Skeletal muscle tissue (tissue), 4 donors: ENCODE data around the gene ACP1. TPM values are rescaled to one million over a fixed set of nuclear protein-coding genes. Genes with fewer than 3 reads are reported as not detected.

ENCODE experiments used
- H3K27ac ChIP-seq: one replicate; pipeline ENCODE4 v1.7.0; 2013; ENCODE audit warnings: mild to moderate bottlenecking, low read depth, low read length, inconsistent platforms
- H3K27me3 ChIP-seq, 3 donors: one replicate each; pipeline ENCODE4 v1.7.0; 2013; ENCODE audit warnings: low read length in 3 of 3; ENCODE audit not compliant: control insufficient read depth in 3 of 3, insufficient read depth in 3 of 3
- H3K36me3 ChIP-seq, 3 donors: one replicate each; pipeline ENCODE4 v1.7.0; 2013; ENCODE audit warnings: low read length in 3 of 3; ENCODE audit not compliant: control insufficient read depth in 3 of 3, insufficient read depth in 3 of 3
- H3K4me1 ChIP-seq, 3 donors: one replicate each; pipeline ENCODE4 v1.7.0; 2013; ENCODE audit warnings: low read length in 3 of 3, mild to moderate bottlenecking in 3 of 3; ENCODE audit not compliant: control insufficient read depth in 3 of 3, insufficient read depth in 3 of 3
- H3K4me3 ChIP-seq, 3 donors: one replicate each; pipeline ENCODE4 v1.7.0; 2013; ENCODE audit warnings: low read length in 3 of 3
- H3K9ac ChIP-seq, 3 donors: one replicate each; pipeline ENCODE4 v1.7.0; 2013; ENCODE audit warnings: low read length in 3 of 3, mild to moderate bottlenecking in 3 of 3, moderate library complexity in 2 of 3, low read depth in 1 of 3
- H3K9me3 ChIP-seq, 3 donors: one replicate each; pipeline ENCODE4 v1.7.0; 2013; ENCODE audit warnings: low read length in 3 of 3; ENCODE audit not compliant: control insufficient read depth in 3 of 3
- total RNA-seq: library from RNA; depleted of rRNA; stranded (reverse); fragments of >200 nt; gene quantifications from one replicate; pipeline ENCODE4 v1.2.3, GENCODE V29; 2014
- donor health status: Osteomylitis.

Gene ACP1
- total RNA-seq, 1 donor from 2014 or later: 77.8 TPM

DNA sequence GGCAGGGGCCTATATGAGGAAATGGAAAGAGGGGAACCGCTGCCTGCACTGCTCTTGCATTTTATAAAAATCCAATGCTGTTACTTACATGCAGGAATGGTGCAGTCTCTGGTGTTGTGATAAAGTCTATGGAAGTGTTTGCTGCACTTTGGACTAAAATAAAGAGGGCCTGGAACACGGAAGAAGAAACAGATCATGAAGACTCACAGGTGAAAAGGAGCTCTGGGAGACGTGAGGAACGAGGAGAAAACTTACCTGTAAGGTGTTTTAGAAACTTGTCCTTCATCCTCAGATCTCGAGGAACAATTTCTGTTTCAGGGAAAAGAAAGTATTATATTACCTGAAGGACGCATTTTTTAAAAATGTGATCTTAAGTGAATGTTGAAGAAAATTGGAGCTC, 21.3 kb downstream of the ACP1 start:
- Histone ChIP-seq H3K27me3 (peaks cover 25 to 34% (median 33%) of the 10 kb centered on the region in 3 donors), H3K36me3 (peaks cover 4 to 9% (median 8%) of the 10 kb centered on the region in 3 donors), H3K4me1 (peaks cover 10 to 18% (median 17%) of the 10 kb centered on the region in 3 donors), H3K9ac (no peak overlapping the region), H3K27ac (no peak overlapping the region), H3K4me3 (no peak overlapping the region), H3K9me3 (no peaks in the 10 kb centered on the region)

DNA sequence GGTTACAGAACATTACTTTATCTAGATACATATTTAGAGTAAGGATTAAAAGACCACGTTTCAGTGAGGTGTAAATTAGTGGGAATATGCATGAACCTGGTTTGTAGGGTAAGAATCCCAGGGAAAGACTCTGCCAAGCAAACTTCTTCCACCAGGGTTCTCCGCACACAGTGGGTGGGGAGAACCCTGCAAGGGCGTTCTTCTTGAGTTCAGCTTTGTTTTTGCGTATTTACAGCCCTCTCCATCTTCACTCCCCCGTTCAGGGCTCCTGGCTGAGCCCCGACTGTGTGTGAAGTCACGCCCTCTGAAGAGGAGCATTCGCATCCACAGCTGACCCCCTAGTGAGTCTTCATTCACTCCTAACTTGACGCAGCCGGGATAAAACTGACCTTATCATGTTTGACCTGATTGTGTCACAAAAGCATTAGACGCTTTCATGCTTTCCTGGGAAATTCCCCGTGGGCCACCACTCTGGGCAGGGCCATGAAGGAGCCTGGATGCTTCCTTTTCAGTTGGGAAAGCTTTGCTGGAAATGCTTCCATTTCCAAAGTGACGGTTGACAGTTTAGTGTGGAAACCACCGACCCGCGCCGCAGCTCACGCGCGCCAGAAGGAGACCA, 22.1 kb downstream of the ACP1 start:
- peaks cover 10 to 18% (median 17%) of the 10 kb centered on the region in 3 donors for H3K4me1 ChIP-seq
- peaks cover 25 to 35% (median 33%) of the 10 kb centered on the region in 3 donors for H3K27me3 ChIP-seq
- no peak overlapping the region for H3K9ac ChIP-seq
- no peak overlapping the region for H3K27ac ChIP-seq
- no peaks in the 10 kb centered on the region for H3K9me3 ChIP-seq
- H3K36me3 ChIP-seq: peaks cover 0 to 2% (median under 1%) of the 10 kb centered on the region in 3 donors
- H3K4me3 ChIP-seq: no peak overlapping the region

DNA sequence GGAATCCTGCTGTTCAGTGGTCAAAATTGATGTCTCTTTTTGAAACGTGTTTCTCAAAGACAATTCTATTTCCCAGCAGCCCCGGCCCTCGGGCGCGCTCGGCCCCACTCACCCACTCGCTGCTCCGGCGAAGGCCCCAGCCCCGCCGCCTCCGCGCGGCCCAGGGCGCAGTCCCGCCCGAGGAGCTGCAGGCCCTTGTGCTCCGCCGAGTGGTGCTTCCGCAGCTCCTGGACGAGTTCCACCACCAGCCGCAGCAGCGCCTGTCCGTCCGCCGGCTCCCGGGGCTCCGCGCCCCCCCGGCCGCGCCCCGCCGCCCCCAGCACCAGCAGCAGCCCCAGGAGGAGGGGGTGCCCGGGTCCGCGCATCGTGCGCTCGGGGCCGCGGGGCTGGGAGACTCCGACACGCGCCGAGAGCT, 22.7 kb downstream of the ACP1 start:
- H3K9ac ChIP-seq: no peak overlapping the region
- H3K4me3 ChIP-seq: peak overlapping the region in 1 of 3 donors; percentile 35
- peaks cover 28 to 35% (median 33%) of the 10 kb centered on the region in 3 donors for H3K27me3 ChIP-seq
- H3K9me3 ChIP-seq: no peaks in the 10 kb centered on the region
- H3K27ac ChIP-seq: no peak overlapping the region
- H3K4me1 ChIP-seq: peaks cover 10 to 18% (median 17%) of the 10 kb centered on the region in 3 donors
- no peaks in the 10 kb centered on the region for H3K36me3 ChIP-seq

GRCh38 chr2:287911-288757, 23.4 kb downstream of the ACP1 start, which contains the start of gene ALKAL2:
TSS of gene ALKAL2 (minus strand) at chr2:288091. CDS start at chr2:287835, 256 bp downstream.
- Histone ChIP-seq H3K9ac (no peak within 1 kb of the TSS), H3K9me3 (no peaks in the 10 kb centered on the region), H3K27ac (no peak within 1 kb of the TSS), H3K27me3 (peaks cover 28 to 35% (median 33%) of the 10 kb centered on the region in 3 donors), H3K4me3 (peak within 1 kb of the TSS in 2 of 3 donors; percentile 27 to 35), H3K4me1 (peaks cover 10 to 18% (median 17%) of the 10 kb centered on the region in 3 donors), H3K36me3 (no peaks in the 10 kb centered on the region)

DNA sequence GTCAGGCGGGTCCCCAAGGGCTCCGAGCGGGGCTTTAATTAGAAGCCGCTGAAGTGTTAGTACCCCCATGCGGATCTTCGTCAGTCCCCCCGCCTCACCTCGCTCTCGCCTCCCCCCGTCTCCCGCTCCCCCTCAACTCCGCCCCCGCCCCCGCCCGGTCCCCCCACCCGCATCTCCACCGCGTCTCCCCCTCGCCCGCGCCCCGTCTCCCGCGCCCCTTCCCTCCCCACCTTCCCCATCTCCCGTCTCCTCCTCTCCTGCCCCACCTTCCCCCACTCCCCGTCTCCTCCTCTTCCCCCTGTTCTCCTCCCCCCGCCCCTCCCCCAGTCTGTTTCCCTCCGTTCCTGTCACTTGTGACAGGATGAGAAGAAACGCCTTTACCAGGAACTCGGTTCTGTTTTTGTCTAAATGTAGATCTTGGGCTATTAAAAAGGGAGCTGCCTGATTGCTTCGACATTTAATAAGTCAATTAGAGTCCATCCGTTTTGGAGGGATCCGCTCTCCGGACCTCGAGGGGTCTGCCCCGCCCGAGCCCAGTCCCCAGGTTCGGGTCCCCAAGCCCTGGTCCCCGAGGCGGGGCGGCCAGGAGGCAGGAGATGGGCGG, 24.1 kb downstream of the ACP1 start:
- peaks cover 28 to 35% (median 33%) of the 10 kb centered on the region in 3 donors for H3K27me3 ChIP-seq
- H3K36me3 ChIP-seq: no peaks in the 10 kb centered on the region
- H3K4me3 ChIP-seq: peak overlapping the region in 2 of 3 donors; percentile 68
- no peak overlapping the region for H3K27ac ChIP-seq
- no peak overlapping the region for H3K9ac ChIP-seq
- H3K4me1 ChIP-seq: peaks cover 10 to 18% (median 17%) of the 10 kb centered on the region in 3 donors
- no peaks in the 10 kb centered on the region for H3K9me3 ChIP-seq

GRCh38 chr2:289362-290089, 24.8 kb downstream of the ACP1 start:
- peak overlapping the region in 2 of 3 donors; percentile 57 to 60 for H3K9ac ChIP-seq
- H3K27me3 ChIP-seq: peaks cover 28 to 35% (median 33%) of the 10 kb centered on the region in 3 donors
- peak overlapping the region; percentile 68 to 71 (median 68) for H3K4me3 ChIP-seq
- H3K9me3 ChIP-seq: no peaks in the 10 kb centered on the region
- no peaks in the 10 kb centered on the region for H3K36me3 ChIP-seq
- peaks cover 10 to 18% (median 17%) of the 10 kb centered on the region in 3 donors for H3K4me1 ChIP-seq
- H3K27ac ChIP-seq: no peak overlapping the region

DNA sequence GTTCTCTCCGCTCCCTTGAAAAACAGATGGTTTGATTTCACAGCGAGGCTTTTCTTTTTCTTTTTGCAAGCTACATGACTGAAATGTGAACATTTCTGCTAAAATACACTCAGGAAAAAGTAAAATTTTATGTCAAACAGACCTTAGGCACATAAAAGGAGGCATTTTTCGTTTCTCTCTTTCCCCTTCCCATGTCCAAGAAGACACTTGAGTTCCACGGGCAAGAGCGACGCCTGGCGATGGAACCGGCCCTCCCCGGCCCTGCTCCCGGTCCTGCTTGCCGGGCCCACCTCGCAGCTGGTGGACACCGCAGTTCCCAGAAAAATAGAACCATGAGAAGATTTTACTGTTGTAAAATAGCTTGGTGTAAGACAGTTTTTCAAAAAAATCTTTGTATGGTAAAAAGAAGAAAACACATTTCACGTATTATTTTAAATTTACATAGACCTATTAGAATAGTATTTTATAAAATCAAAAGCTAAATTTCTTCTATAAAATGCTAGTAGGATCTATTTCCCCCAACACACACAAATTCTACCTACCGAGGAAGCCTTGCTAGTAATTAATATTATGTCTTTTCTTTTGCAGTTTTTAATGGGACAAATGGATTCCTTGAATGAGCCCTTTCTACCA, 25.5 kb downstream of the ACP1 start:
- H3K27me3 ChIP-seq: peaks cover 26 to 40% (median 32%) of the 10 kb centered on the region in 3 donors
- H3K9ac ChIP-seq: peak overlapping the region in 2 of 3 donors; percentile 57 to 60
- H3K4me1 ChIP-seq: peaks cover 10 to 17% (median 15%) of the 10 kb centered on the region in 3 donors
- no peak overlapping the region for H3K27ac ChIP-seq
- H3K4me3 ChIP-seq: peak overlapping the region; percentile 68 to 71 (median 68)
- H3K36me3 ChIP-seq: no peaks in the 10 kb centered on the region
- no peaks in the 10 kb centered on the region for H3K9me3 ChIP-seq

- no peak overlapping the region for H3K4me3 ChIP-seq
- H3K9me3 ChIP-seq: no peaks in the 10 kb centered on the region
- peaks cover 0 to under 1% (median 0%) of the 10 kb centered on the region in 3 donors for H3K4me1 ChIP-seq
- no peak overlapping the region for H3K9ac ChIP-seq
- H3K36me3 ChIP-seq: no peaks in the 10 kb centered on the region
- peaks cover 7 to 25% (median 11%) of the 10 kb centered on the region in 3 donors for H3K27me3 ChIP-seq
- H3K27ac ChIP-seq: no peak overlapping the region
These were observed 30.3 kb downstream of the ACP1 start for GRCh38 chr2:295090-295489.

- peaks cover 6 to 22% (median 9%) of the 10 kb centered on the region in 3 donors for H3K27me3 ChIP-seq
- no peak overlapping the region for H3K4me3 ChIP-seq
- H3K4me1 ChIP-seq: no peaks in the 10 kb centered on the region
- no peaks in the 10 kb centered on the region for H3K9me3 ChIP-seq
- no peaks in the 10 kb centered on the region for H3K36me3 ChIP-seq
- no peak overlapping the region for H3K27ac ChIP-seq
- H3K9ac ChIP-seq: no peak overlapping the region
These were observed 31.6 kb downstream of the ACP1 start for GRCh38 chr2:296354-296753.
